ENCODE results near the gene FOS. TPM values are rescaled to one million over a fixed set of nuclear protein-coding genes. Genes with fewer than 3 reads are reported as not detected.
A peak's percentile ranks its signal among the peaks of the same experiment; 100 is the strongest.

Gene FOS
- total and polyA plus RNA-seq, 2 of the 8 experiments (the other 6 are each of a cell fraction or from before 2014, with no cell fraction given), result 50.2 to 51.8 TPM

DNA sequence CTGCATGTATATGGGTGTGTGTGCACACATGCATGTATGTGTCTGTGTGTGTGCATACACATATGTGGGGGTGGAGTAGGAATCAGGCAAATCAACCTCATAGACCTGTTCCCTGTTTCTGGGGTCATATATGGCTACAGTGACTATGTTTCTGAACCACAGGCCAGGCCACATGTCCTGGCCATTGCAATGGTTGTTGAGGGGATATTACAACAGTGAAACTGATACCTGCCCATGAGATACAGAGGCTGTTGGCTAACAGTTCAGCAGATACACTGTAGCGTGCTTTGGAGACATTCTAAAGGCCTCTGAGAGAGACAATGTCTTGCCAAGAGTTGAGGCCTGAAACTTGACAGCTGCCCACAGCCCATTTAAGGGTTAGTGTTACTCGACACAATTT, 47.3 kb upstream of the FOS start:
- Histone ChIP-seq H3K79me2 (ENCODE audit: control insufficient read depth in 1 of 2, insufficient read depth in 2 of 2, low read length in 2 of 2) (no peaks in the 10 kb centered on the region), H3K79me1 (ENCODE audit: low read depth, low read length) (no peaks in the 10 kb centered on the region), H3K23me2 (ENCODE audit: low read depth, low read length) (no peaks in the 10 kb centered on the region; the same call in 1 of the 2 replicates), H3K27ac (ENCODE audit: low read depth, low read length) (no peak overlapping the region), H3K4ac (replicated peaks; ENCODE audit: insufficient read length, low read depth, low read length) (no peak overlapping the region), H3K14ac (ENCODE audit: insufficient read length) (no peak overlapping the region), H3K9me3 (ENCODE audit: insufficient read depth in 2 of 2, low read depth in 1 of 2, low read length in 1 of 2) (no peaks in the 10 kb centered on the region), H2BK20ac (ENCODE audit: low read length) (no peak overlapping the region), H2AFZ (ENCODE audit: low read length) (no peak overlapping the region), H3K23ac (ENCODE audit: insufficient read length) (no peak overlapping the region), H3K9ac (replicated peaks in 1 of 4; ENCODE audit: extremely low read depth in 1 of 4, low read depth in 3 of 4, low read length in 3 of 4) (no peak overlapping the region), H2BK120ac (replicated peaks; ENCODE audit: low read depth, low read length) (no peak overlapping the region), H4K91ac (replicated peaks; ENCODE audit: insufficient read length, low read length) (no peak overlapping the region), H3K56ac (replicated peaks; ENCODE audit: insufficient read length, low read depth, low read length) (no peak overlapping the region), H2BK5ac (ENCODE audit: low read depth, low read length) (no peak overlapping the region), H2AK5ac (ENCODE audit: low read depth, low read length) (peak overlapping the region; percentile 60; the same call in 1 of the 2 replicates), H3K4me2 (ENCODE audit: insufficient read depth in 1 of 2, low read depth in 2 of 2, low read length in 2 of 2) (no peak overlapping the region), H3K18ac (ENCODE audit: extremely low read depth, low read length) (no peak overlapping the region), H3K27me3 (replicated peaks in 1 of 4; ENCODE audit: control insufficient read depth in 3 of 4, extremely low read depth in 1 of 4, insufficient read depth in 3 of 4, low read length in 3 of 4) (no peaks in the 10 kb centered on the region), H2BK15ac (ENCODE audit: low read length) (no peak overlapping the region), H2BK12ac (ENCODE audit: low read depth, low read length) (no peak overlapping the region), H3K36me3 (ENCODE audit: control insufficient read depth in 2 of 4, insufficient read depth in 4 of 4, low read length in 3 of 4) (no peaks in the 10 kb centered on the region), H4K5ac (ENCODE audit: insufficient read length, low read depth, low read length) (no peak overlapping the region), H3K4me3 (ENCODE audit: extremely low read depth in 1 of 4, insufficient read depth in 2 of 4, low read depth in 3 of 4, low read length in 4 of 4) (no peak overlapping the region), H4K8ac (ENCODE audit: extremely low read depth, insufficient read depth, low read length) (no peak overlapping the region), H3K4me1 (replicated peaks in 1 of 4; ENCODE audit: control insufficient read depth in 3 of 4, insufficient read depth in 4 of 4, low read length in 3 of 4) (no peaks in the 10 kb centered on the region), H4K20me1 (replicated peaks in 1 of 2; ENCODE audit: control insufficient read depth in 1 of 2, insufficient read depth in 2 of 2, low read length in 2 of 2) (peaks cover 0 to 1% of the 10 kb centered on the region in 2 experiments)
- FAIRE-seq (no peak), DNase-seq (ENCODE audit: low read depth in 1 of 2, low spot score in 2 of 2) (no peak)
- ChIA-PET CTCF (ENCODE audit: partially characterized antibody) (interaction anchor here (0.7 to 1.7 kb wide), 2 partner anchors 17 to 26 kb away, joined by 3 read pairs; no protein-coding TSS in a partner anchor), POLR2A (ENCODE audit: partially characterized antibody) (interaction anchor here (0.6 to 1.8 kb wide), 2 partner anchors 46 to 330 kb away, joined by 4 to 7 read pairs; no protein-coding TSS in a partner anchor)
- 50% methylated on average over 2 of the region's 2 CpGs; no CpG with 5 or more reads in 1 of the 2 experiments for WGBS, 2 experiments (ENCODE audit: extremely low coverage in 1 of 2, insufficient coverage in 1 of 2, insufficient read length in 1 of 2, insufficient replicate concordance in 2 of 2, low coverage in 1 of 2, low lambda C conversion rate in 2 of 2, missing lambda C conversion rate in 1 of 2)
- TF ChIP-seq GABPA (IDR thresholded peaks at IDR 0.05; ENCODE audit: borderline replicate concordance, insufficient read depth, low read length), result no peak
- no peak for TF ChIP-seq TAF7 (optimal IDR thresholded peaks at IDR 0.05; ENCODE audit: borderline replicate concordance, low read depth, low read length)
- no peak for TF ChIP-seq SAP30 (IDR thresholded peaks at IDR 0.05; ENCODE audit: insufficient read depth, insufficient replicate concordance, low read length)
- no peak for TF ChIP-seq CREB1 (IDR thresholded peaks at IDR 0.05)
- TF ChIP-seq KDM1A (IDR thresholded peaks at IDR 0.05; ENCODE audit: borderline replicate concordance, low read length), result no peak
- no peak for TF ChIP-seq ASH2L (IDR thresholded peaks at IDR 0.05; ENCODE audit: low read length)
- TF ChIP-seq RXRA (IDR thresholded peaks at IDR 0.05; ENCODE audit: insufficient read depth, low read depth, low read length), result no peak
- TF ChIP-seq NANOG (IDR thresholded peaks at IDR 0.05; ENCODE audit: insufficient read depth, low read depth, low read length, poor library complexity, severe bottlenecking), result no peak
- TF ChIP-seq CHD1 (IDR thresholded peaks at IDR 0.05; ENCODE audit: low read depth, low read length), result no peak
- TF ChIP-seq EP300 (IDR thresholded peaks at IDR 0.05; ENCODE audit: borderline replicate concordance in 1 of 2, low read depth in 2 of 2, low read length in 2 of 2), result no peak
- TF ChIP-seq CTBP2 (IDR thresholded peaks at IDR 0.05; ENCODE audit: borderline replicate concordance, insufficient read depth, insufficient read length, low read length), result no peak
- no peak for TF ChIP-seq CBX8 (IDR thresholded peaks at IDR 0.05; ENCODE audit: borderline replicate concordance, low read depth, low read length)
- TF ChIP-seq EZH2 (IDR thresholded peaks at IDR 0.05; ENCODE audit: low read depth, low read length, severe bottlenecking), result no peak
- TF ChIP-seq BACH1 (IDR thresholded peaks at IDR 0.05; ENCODE audit: low read length), result no peak
